ENCODE data around the gene SLK. TPM values are rescaled to one million over a fixed set of nuclear protein-coding genes. Genes with fewer than 3 reads are reported as not detected.

Gene SLK
- total and polyA plus RNA-seq, 2 of the 4 experiments (the other 2 are of a cell fraction), result 8.1 to 21.5 TPM

DNA sequence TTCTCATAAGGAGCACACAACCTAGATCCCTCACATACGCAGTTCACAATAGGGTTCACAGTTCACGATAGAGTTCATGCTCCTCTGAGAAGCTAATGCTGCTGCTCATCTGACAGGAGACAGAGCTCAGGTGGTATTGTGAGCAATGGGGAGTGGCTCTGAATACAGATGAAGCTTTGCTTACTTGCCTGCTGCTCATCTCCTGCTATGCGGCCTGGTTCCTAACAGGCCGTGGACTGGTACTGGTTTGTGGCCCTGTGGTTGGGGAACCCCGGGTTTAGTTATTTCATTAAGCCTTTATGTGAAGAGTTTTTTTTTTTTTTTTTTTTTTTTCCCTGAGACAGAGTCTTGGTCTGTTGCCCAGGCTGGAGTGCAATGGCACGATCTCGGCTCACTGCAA lies 19.4 kb downstream of the SLK start:
- intact Hi-C loops (cut with micrococcal nuclease), result no loop called here
- TF ChIP-seq CHD1 (IDR thresholded peaks at IDR 0.05; ENCODE audit: low read depth, low read length), result no peak
- TF ChIP-seq, protein P1, sequence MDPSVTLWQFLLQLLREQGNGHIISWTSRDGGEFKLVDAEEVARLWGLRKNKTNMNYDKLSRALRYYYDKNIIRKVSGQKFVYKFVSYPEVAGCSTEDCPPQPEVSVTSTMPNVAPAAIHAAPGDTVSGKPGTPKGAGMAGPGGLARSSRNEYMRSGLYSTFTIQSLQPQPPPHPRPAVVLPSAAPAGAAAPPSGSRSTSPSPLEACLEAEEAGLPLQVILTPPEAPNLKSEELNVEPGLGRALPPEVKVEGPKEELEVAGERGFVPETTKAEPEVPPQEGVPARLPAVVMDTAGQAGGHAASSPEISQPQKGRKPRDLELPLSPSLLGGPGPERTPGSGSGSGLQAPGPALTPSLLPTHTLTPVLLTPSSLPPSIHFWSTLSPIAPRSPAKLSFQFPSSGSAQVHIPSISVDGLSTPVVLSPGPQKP (IDR thresholded peaks at IDR 0.05; ENCODE audit: borderline replicate concordance, low read depth, low read length), result no peak
- TF ChIP-seq MXI1 (IDR thresholded peaks at IDR 0.05; ENCODE audit: borderline replicate concordance, low read depth, low read length), result no peak
- TF ChIP-seq NFE2L2 (IDR thresholded peaks at IDR 0.05; ENCODE audit: low read depth, low read length), result no peak
- TF ChIP-seq RCOR1 (IDR thresholded peaks at IDR 0.05; ENCODE audit: insufficient replicate concordance, low read length), result no peak
- no peak for TF ChIP-seq RAD21 (IDR thresholded peaks at IDR 0.05; ENCODE audit: low read length)
- TF ChIP-seq, protein P2, sequence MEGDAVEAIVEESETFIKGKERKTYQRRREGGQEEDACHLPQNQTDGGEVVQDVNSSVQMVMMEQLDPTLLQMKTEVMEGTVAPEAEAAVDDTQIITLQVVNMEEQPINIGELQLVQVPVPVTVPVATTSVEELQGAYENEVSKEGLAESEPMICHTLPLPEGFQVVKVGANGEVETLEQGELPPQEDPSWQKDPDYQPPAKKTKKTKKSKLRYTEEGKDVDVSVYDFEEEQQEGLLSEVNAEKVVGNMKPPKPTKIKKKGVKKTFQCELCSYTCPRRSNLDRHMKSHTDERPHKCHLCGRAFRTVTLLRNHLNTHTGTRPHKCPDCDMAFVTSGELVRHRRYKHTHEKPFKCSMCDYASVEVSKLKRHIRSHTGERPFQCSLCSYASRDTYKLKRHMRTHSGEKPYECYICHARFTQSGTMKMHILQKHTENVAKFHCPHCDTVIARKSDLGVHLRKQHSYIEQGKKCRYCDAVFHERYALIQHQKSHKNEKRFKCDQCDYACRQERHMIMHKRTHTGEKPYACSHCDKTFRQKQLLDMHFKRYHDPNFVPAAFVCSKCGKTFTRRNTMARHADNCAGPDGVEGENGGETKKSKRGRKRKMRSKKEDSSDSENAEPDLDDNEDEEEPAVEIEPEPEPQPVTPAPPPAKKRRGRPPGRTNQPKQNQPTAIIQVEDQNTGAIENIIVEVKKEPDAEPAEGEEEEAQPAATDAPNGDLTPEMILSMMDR (conservative IDR thresholded peaks at IDR 0.05; ENCODE audit: low read depth, low read length), result no peak
- TF ChIP-seq, protein P3, sequence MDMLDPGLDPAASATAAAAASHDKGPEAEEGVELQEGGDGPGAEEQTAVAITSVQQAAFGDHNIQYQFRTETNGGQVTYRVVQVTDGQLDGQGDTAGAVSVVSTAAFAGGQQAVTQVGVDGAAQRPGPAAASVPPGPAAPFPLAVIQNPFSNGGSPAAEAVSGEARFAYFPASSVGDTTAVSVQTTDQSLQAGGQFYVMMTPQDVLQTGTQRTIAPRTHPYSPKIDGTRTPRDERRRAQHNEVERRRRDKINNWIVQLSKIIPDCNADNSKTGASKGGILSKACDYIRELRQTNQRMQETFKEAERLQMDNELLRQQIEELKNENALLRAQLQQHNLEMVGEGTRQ (IDR thresholded peaks at IDR 0.05; ENCODE audit: low read depth, low read length), result no peak
- no peak for TF ChIP-seq POLR2A (IDR thresholded peaks at IDR 0.05; ENCODE audit: low read depth, low read length)
- TF ChIP-seq MAZ (IDR thresholded peaks at IDR 0.05; ENCODE audit: borderline replicate concordance, low read depth, low read length), result no peak
- no peak for TF ChIP-seq FOS (IDR thresholded peaks at IDR 0.05; ENCODE audit: low read depth, low read length)
- no peak for TF ChIP-seq BHLHE40 (IDR thresholded peaks at IDR 0.05; ENCODE audit: low read depth, low read length)
- no peak for TF ChIP-seq MAFK (IDR thresholded peaks at IDR 0.05; ENCODE audit: low read depth, low read length)
- no peaks in the 10 kb centered on the region for H3K27me3 ChIP-seq (ENCODE audit: control insufficient read depth, insufficient read depth, low read length)

More for the DNA sequence above, 19.4 kb downstream of the SLK start:
- no peak overlapping the region for H2BK20ac ChIP-seq (ENCODE audit: low read depth, low read length)
- BruUV-seq (replicated peaks), result no TSS peak
- WGBS, 2 experiments (ENCODE audit: extremely low coverage in 2 of 2, insufficient read length in 1 of 2), result no CpG with 5 or more reads among the region's 7 CpGs
- H3K4me3 ChIP-seq (ENCODE audit: insufficient read depth, low read depth, low read length), result no peak overlapping the region
- no peak overlapping the region for H2BK5ac ChIP-seq (ENCODE audit: low read depth, low read length, poor library complexity, severe bottlenecking)
- H4K91ac ChIP-seq (ENCODE audit: insufficient read depth, low read depth, low read length), result no peak overlapping the region
- no peak overlapping the region for H2AK9ac ChIP-seq (replicated peaks; ENCODE audit: low read depth, low read length, poor library complexity)
- in situ Hi-C loops (cut with MboI; ENCODE audit: low sequenced_read_pairs) (no loop called here), dilution Hi-C loops (cut with HindIII; ENCODE audit: low sequenced_read_pairs, unreplicated experiment) (no loop called here)
- peak overlapping the region; percentile 39; the same call in 1 of the 2 replicates for H3K27ac ChIP-seq (ENCODE audit: insufficient read depth, low read length)
- peak overlapping the region; percentile 27; the same call in 1 of the 2 replicates for H3K4me2 ChIP-seq (ENCODE audit: low read depth, low read length)
- peak overlapping the region in 1 of 2 experiments; percentile 2; a peak in 1 of 4 replicates for H4K8ac ChIP-seq (ENCODE audit: low read depth in 2 of 2, low read length in 2 of 2)
- peak overlapping the region; percentile 82 for H3K18ac ChIP-seq (ENCODE audit: low read depth, low read length)
- 0 out of 2 replicates have a peak overlapping the region, but pooled peaks have one; percentile 5 for H3K4ac ChIP-seq (ENCODE audit: low read depth, low read length)
- no peak overlapping the region for H3K14ac ChIP-seq (replicated peaks; ENCODE audit: low read depth, low read length)
- no peak for DNase-seq
- peak overlapping the region; percentile 32 for H2AK5ac ChIP-seq (ENCODE audit: low read depth, low read length)
- H3K9me1 ChIP-seq (ENCODE audit: insufficient read depth, low read length), result peaks cover 18% of the 10 kb centered on the region
- POLR2A ChIA-PET (ENCODE audit: unreplicated experiment), result interaction anchor here (0.6 kb wide), 1 partner anchor 316 kb away, joined by 5 read pairs; no protein-coding TSS in a partner anchor
- H4K5ac ChIP-seq (ENCODE audit: low read depth, low read length), result peak overlapping the region; percentile 16; the same call in 1 of the 2 replicates
- no peak for ATAC-seq (ENCODE audit: low read depth)
- peak overlapping the region; percentile 8; the same call in 1 of the 3 replicates for H2BK15ac ChIP-seq (ENCODE audit: low read depth, low read length)
- H3K23ac ChIP-seq (ENCODE audit: low read depth, low read length), result no peak overlapping the region
- no peak overlapping the region for H3K56ac ChIP-seq (ENCODE audit: extremely low read depth, insufficient read depth, low read length)
- H3K9me3 ChIP-seq (ENCODE audit: control insufficient read depth, insufficient read depth, low read length), result no peaks in the 10 kb centered on the region
- no peak overlapping the region for H3K9ac ChIP-seq (ENCODE audit: low read depth, low read length)
- peaks cover 20 to 64% of the 10 kb centered on the region in 2 experiments for H3K79me1 ChIP-seq (ENCODE audit: low read depth in 1 of 2, low read length in 2 of 2)
- H2AFZ ChIP-seq (replicated peaks; ENCODE audit: low read length, poor library complexity), result no peak overlapping the region
- H3K4me1 ChIP-seq (ENCODE audit: control insufficient read depth, insufficient read depth, low read length), result peaks cover 17% of the 10 kb centered on the region
- H4K20me1 ChIP-seq (ENCODE audit: insufficient read depth, low read length), result peaks cover 33% of the 10 kb centered on the region
- CTCF ChIA-PET, result interaction anchor here (1.1 kb wide), 1 partner anchor 98 kb away, joined by 3 read pairs; no protein-coding TSS in a partner anchor
- H2BK120ac ChIP-seq (ENCODE audit: low read depth, low read length), result no peak overlapping the region
- H3K36me3 ChIP-seq (ENCODE audit: control insufficient read depth, insufficient read depth, low read length), result no peaks in the 10 kb centered on the region

Measured in IMR-90 (cell line).